Aortic smooth muscle cell (primary cell): ENCODE results near the gene STK32A. TPM values are rescaled to one million over a fixed set of nuclear protein-coding genes. Genes with fewer than 3 reads are reported as not detected.

Source experiments
- total RNA-seq: library from RNA; depleted of rRNA; stranded (reverse); fragments of >200 nt; gene quantifications from 2 replicates; pipeline ENCODE4 v1.2.3, GENCODE V29; 2014

The STK32A gene
- total RNA-seq = 3.4 and 5.5 TPM in 2 replicates

DNA sequence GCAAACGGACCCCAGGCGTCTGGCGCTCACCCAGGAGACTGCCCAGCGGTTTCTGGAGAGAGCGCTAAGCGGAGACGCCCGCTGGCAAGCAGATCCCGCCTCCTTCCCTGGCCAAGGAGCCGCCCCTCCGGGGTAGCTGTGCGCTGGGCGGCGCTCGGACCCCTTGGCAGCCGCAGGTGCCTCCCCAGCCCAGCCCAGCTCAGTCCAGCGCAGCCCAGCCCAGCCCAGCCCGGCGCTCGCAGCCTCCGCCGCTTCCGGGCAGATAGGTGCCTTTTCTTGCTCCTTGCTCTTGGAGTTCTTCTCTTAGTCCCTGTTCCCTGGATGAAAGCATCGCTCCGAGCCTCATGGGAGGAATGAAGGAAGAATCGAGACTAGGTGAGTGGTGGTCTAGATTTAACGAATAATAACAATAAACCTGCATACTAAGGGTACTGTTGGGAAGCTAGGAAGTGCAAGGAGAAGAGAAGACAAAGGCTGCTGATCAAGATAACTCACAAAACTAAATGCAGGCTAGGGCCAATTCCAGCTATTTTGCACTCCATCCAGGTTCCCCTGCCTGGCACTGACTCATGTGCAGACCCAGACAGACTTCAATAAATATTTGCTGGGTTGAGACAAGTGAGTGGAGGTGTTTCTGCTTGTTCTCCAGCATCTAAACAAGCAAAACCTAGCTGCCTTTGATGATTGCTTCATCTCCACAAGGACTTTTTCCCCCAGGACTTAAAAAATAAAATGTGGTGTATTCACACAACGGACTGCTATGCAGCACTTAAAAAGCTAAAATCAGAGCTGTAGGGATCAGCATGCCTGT, at the start of gene STK32A:
Gene STK32A (plus strand): TSS at position 202 of the 811 bp plus-strand sequence. CDS start 4,609 bp downstream, outside the sequence.

